IMR-90 (cell line): Measurements from ENCODE around the gene FMN1. TPM values are rescaled to one million over a fixed set of nuclear protein-coding genes. Genes with fewer than 3 reads are reported as not detected.

Experiments
- ATAC-seq: fragments of 200-7000 bp; cut with Tn5 transposase; 2 replicates; pipeline ENCODE4 v1.9.1; 2020; ENCODE audit warnings: low read depth, mild to moderate bottlenecking, moderate library complexity
- BruUV-seq: library from RNA; stranded (reverse); fragments of 400-500 nt; replicated peaks from 2 replicates; lab custom pipeline; 2021; lab: Mats Ljungman, UMichigan
- CTCF ChIA-PET: fragments of 300-600 bp; formaldehyde crosslinking; extraction: SDS; loops from one replicate; lab custom pipeline; 2021; ENCODE audit warnings: antibody characterized with exemption; lab: Yijun Ruan, JAX
- POLR2A ChIA-PET: fragments of 300-600 bp; sonication (Branson Sonifier 250); formaldehyde crosslinking; loops from one replicate; lab custom pipeline; 2022; ENCODE audit warnings: antibody characterized with exemption; ENCODE audit not compliant: unreplicated experiment; lab: Charles Lee
- DNase-seq: peaks from one replicate; pipeline ENCODE4 v3.0.0; 2013
- H2AFZ ChIP-seq: replicated peaks from 2 replicates; pipeline ENCODE3; 2013; ENCODE audit warnings: low read length, mild to moderate bottlenecking; ENCODE audit not compliant: poor library complexity
- H2AK5ac ChIP-seq: 2 replicates; pipeline ENCODE4 v1.6.1; 2013; ENCODE audit warnings: low read depth, low read length, inconsistent platforms
- H2AK9ac ChIP-seq: replicated peaks from 2 replicates; pipeline ENCODE3; 2013; ENCODE audit warnings: mild to moderate bottlenecking, low read depth, low read length, moderate library complexity; ENCODE audit not compliant: poor library complexity
- H2BK120ac ChIP-seq: 2 replicates; pipeline ENCODE4 v1.6.1; 2013; ENCODE audit warnings: low read depth, low read length, inconsistent platforms
- H2BK15ac ChIP-seq: 3 replicates; pipeline ENCODE4 v1.6.1; 2013; ENCODE audit warnings: low read depth, low read length, inconsistent platforms
- H2BK20ac ChIP-seq: 2 replicates; pipeline ENCODE4 v1.6.1; 2013; ENCODE audit warnings: low read depth, mild to moderate bottlenecking, inconsistent platforms, low read length, moderate library complexity
- H2BK5ac ChIP-seq: 2 replicates; pipeline ENCODE4 v1.6.1; 2013; ENCODE audit warnings: mild to moderate bottlenecking, low read depth, low read length, inconsistent platforms; ENCODE audit not compliant: poor library complexity, severe bottlenecking
- H3K14ac ChIP-seq: replicated peaks from 2 replicates; pipeline ENCODE4 v1.6.1; 2013; ENCODE audit warnings: low read depth, low read length, inconsistent platforms
- H3K18ac ChIP-seq: 2 replicates; pipeline ENCODE4 v1.6.1; 2013; ENCODE audit warnings: low read depth, low read length, control low read depth
- H3K23ac ChIP-seq: 2 replicates; pipeline ENCODE4 v1.6.1; 2013; ENCODE audit warnings: low read depth, low read length, inconsistent platforms
- H3K27ac ChIP-seq: 2 replicates; pipeline ENCODE4 v1.5.1; 2013; ENCODE audit warnings: mild to moderate bottlenecking, control low read depth, low read length; ENCODE audit not compliant: insufficient read depth
- H3K27me3 ChIP-seq: 2 replicates; pipeline ENCODE4 v1.6.1; 2013; ENCODE audit warnings: low read length; ENCODE audit not compliant: control insufficient read depth, insufficient read depth
- H3K36me3 ChIP-seq: 2 replicates; pipeline ENCODE4 v1.6.1; 2013; ENCODE audit warnings: low read length, mixed read lengths; ENCODE audit not compliant: control insufficient read depth, insufficient read depth
- H3K4ac ChIP-seq: 2 replicates; pipeline ENCODE4 v1.6.1; 2013; ENCODE audit warnings: low read depth, low read length, inconsistent platforms
- H3K4me1 ChIP-seq: 2 replicates; pipeline ENCODE4 v1.6.1; 2013; ENCODE audit warnings: low read length, mixed read lengths; ENCODE audit not compliant: control insufficient read depth, insufficient read depth
- H3K4me2 ChIP-seq: 2 replicates; pipeline ENCODE4 v1.6.1; 2013; ENCODE audit warnings: low read depth, mild to moderate bottlenecking, control low read depth, low read length, moderate library complexity
- H3K4me3 ChIP-seq: 2 replicates; pipeline ENCODE4 v1.5.1; 2013; ENCODE audit warnings: low read depth, mild to moderate bottlenecking, control low read depth, low read length, moderate library complexity; ENCODE audit not compliant: insufficient read depth
- H3K56ac ChIP-seq: 2 replicates; pipeline ENCODE4 v1.6.1; 2013; ENCODE audit warnings: low read length, inconsistent platforms; ENCODE audit not compliant: insufficient read depth; ENCODE audit errors: extremely low read depth
- H3K79me1 ChIP-seq, 2 experiments: 2 replicates each; pipeline ENCODE4 v1.6.1; 2013; ENCODE audit warnings: low read length in 2 of 2, inconsistent platforms in 1 of 2, low read depth in 1 of 2
- H3K9ac ChIP-seq: 2 replicates; pipeline ENCODE4 v1.6.1; 2013; ENCODE audit warnings: low read depth, low read length, control low read depth
- H3K9me1 ChIP-seq: 2 replicates; pipeline ENCODE4 v1.6.1; 2013; ENCODE audit warnings: low read length, inconsistent platforms; ENCODE audit not compliant: insufficient read depth
- H3K9me3 ChIP-seq: 2 replicates; pipeline ENCODE4 v1.6.1; 2013; ENCODE audit warnings: low read length; ENCODE audit not compliant: control insufficient read depth, insufficient read depth
- H4K20me1 ChIP-seq: 2 replicates; pipeline ENCODE4 v1.6.1; 2013; ENCODE audit warnings: low read length, inconsistent platforms; ENCODE audit not compliant: insufficient read depth
- H4K5ac ChIP-seq: 2 replicates; pipeline ENCODE4 v1.6.1; 2013; ENCODE audit warnings: mild to moderate bottlenecking, low read depth, low read length, control low read depth
- H4K8ac ChIP-seq, 2 experiments: 2 replicates each; pipeline ENCODE4 v1.6.1; 2013; ENCODE audit warnings: low read depth in 2 of 2, low read length in 2 of 2, control low read depth in 1 of 2, inconsistent platforms in 1 of 2
- H4K91ac ChIP-seq: 2 replicates; pipeline ENCODE4 v1.6.1; 2013; ENCODE audit warnings: low read depth, low read length, inconsistent platforms; ENCODE audit not compliant: insufficient read depth
- POLR2A ChIP-seq: IDR thresholded peaks from 2 replicates; pipeline ENCODE4 v1.6.1; 2012; ENCODE audit warnings: mild to moderate bottlenecking, low read depth, low read length
- WGBS, 2 experiments: methylation state at CpG; one replicate each; pipeline versions ENCODE4 v1.1.5 to v1.1.7; 2013; ENCODE audit warnings: missing lambda C conversion rate in 2 of 2; ENCODE audit not compliant: insufficient read length in 1 of 2; ENCODE audit errors: extremely low coverage in 2 of 2; 5-methylcytosine and 5-hydroxymethylcytosine counted together
- dilution Hi-C: fragments of 300-500 bp; cut with HindIII; formaldehyde crosslinking; loops from one replicate; pipeline ENCODE4 v1.14.3; 2018; ENCODE audit warnings: low sequenced_read_pairs; ENCODE audit not compliant: unreplicated experiment
- in situ Hi-C: fragments of 300-500 bp; cut with MboI; formaldehyde crosslinking; loops from 3 replicates; pipeline ENCODE4 v1.14.3; 2019; ENCODE audit warnings: low sequenced_read_pairs, inconsistent platforms, mixed read lengths
- intact Hi-C: fragments of 100-400 bp; cut with micrococcal nuclease; formaldehyde crosslinking; loops from 2 replicates; pipeline ENCODE4 v1.10.0; 2022
- polyA plus RNA-seq, 3 experiments: library from polyadenylated mRNA; depleted of rRNA; stranded (reverse); fragments of >200 nt; gene quantifications; 2 replicates each; pipeline ENCODE4 v1.2.3, GENCODE V29; 2012; ENCODE audit warnings: low replicate concordance in 1 of 3
- total RNA-seq: library from RNA; depleted of rRNA; stranded (reverse); fragments of >200 nt; gene quantifications from 2 replicates; pipeline ENCODE4 v1.2.3, GENCODE V29; 2012
- TF ChIP-seq, protein P1 (sequence below): fragments of 150-350 bp; IDR thresholded peaks from 2 replicates; pipeline ENCODE4 v1.6.1; 2017; ENCODE audit warnings: mild to moderate bottlenecking, antibody characterized with exemption, low read length, low read depth
- TF ChIP-seq, protein P2 (sequence below): fragments of 150-350 bp; IDR thresholded peaks from 2 replicates; pipeline ENCODE4 v1.6.1; 2016; ENCODE audit warnings: low read depth, mild to moderate bottlenecking, low read length, moderate library complexity, borderline replicate concordance

Gene FMN1
- total and polyA plus RNA-seq, 2 of the 4 experiments (the other 2 are of a cell fraction): 7.3 to 17.6 TPM

DNA sequence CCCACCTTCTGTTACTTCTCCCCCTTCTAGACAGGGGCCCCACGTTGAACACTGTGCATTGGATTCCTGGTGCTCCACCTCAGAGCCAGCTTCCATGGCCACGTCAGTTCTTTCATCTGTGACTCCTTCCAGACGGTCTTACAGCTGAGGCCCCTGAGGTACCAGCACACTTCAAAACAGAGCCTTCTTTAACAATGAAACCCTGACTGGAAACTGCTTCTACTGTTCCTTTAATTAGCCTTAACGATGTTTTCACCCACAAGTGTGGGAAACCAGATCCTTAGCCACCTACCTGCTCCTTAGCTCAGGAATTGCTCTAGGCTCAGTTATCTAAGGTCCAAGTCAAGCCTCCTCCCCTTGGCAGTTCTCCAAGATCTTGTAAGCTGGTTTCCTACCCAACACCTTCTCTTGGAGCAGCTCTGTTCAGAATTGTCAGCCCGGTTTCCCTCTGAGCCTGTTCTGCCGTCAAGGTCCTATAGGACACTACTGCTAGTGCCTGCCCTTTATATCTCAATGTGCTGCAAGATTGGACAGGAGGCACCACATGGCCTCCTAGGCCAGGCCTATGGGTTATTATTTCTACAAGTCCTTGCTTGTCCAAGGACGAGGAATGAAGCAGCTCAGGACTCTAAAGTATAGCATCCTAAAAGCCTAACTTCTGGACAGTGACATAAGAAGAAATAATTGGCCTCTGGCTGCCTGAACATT is 80.7 kb downstream of the FMN1 start:
- TF ChIP-seq, protein P1, sequence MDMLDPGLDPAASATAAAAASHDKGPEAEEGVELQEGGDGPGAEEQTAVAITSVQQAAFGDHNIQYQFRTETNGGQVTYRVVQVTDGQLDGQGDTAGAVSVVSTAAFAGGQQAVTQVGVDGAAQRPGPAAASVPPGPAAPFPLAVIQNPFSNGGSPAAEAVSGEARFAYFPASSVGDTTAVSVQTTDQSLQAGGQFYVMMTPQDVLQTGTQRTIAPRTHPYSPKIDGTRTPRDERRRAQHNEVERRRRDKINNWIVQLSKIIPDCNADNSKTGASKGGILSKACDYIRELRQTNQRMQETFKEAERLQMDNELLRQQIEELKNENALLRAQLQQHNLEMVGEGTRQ: peak; percentile 87
- peak; percentile 71 for TF ChIP-seq POLR2A
- TF ChIP-seq, protein P2, sequence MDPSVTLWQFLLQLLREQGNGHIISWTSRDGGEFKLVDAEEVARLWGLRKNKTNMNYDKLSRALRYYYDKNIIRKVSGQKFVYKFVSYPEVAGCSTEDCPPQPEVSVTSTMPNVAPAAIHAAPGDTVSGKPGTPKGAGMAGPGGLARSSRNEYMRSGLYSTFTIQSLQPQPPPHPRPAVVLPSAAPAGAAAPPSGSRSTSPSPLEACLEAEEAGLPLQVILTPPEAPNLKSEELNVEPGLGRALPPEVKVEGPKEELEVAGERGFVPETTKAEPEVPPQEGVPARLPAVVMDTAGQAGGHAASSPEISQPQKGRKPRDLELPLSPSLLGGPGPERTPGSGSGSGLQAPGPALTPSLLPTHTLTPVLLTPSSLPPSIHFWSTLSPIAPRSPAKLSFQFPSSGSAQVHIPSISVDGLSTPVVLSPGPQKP: no peak
- Histone ChIP-seq H3K9me3 (no peaks in the 10 kb centered on the region; the same call in 1 of the 2 replicates), H2BK15ac (peak overlapping the region; percentile 92), H3K9ac (peak overlapping the region; percentile 55), H3K4me1 (peaks cover 16% of the 10 kb centered on the region), H3K4me3 (peak overlapping the region; percentile 1; the same call in 1 of the 2 replicates), H2BK120ac (peak overlapping the region; percentile 98), H3K18ac (peak overlapping the region; percentile 88), H3K4ac (peak overlapping the region; percentile 99), H2BK5ac (peak overlapping the region; percentile 94), H4K20me1 (no peaks in the 10 kb centered on the region), H3K9me1 (peaks cover 7% of the 10 kb centered on the region; the same call in 1 of the 2 replicates), H4K5ac (peak overlapping the region; percentile 94), H3K27me3 (no peaks in the 10 kb centered on the region), H3K36me3 (no peaks in the 10 kb centered on the region), H2AK9ac (peak overlapping the region; percentile 96), H2AK5ac (peak overlapping the region; percentile 99), H3K56ac (peak overlapping the region; percentile 95), H3K14ac (peak overlapping the region; percentile 98), H4K8ac (peak overlapping the region; percentile 94 to 99), H2AFZ (peak overlapping the region; percentile 24), H3K27ac (peak overlapping the region; percentile 85), H3K23ac (peak overlapping the region; percentile 99), H4K91ac (peak overlapping the region; percentile 98), H2BK20ac (peak overlapping the region; percentile 99), H3K4me2 (peak overlapping the region; percentile 51), H3K79me1 (peaks cover 10 to 35% of the 10 kb centered on the region in 2 experiments)
- in situ Hi-C loops: loop anchor here (10.0 kb wide), 1 partner anchor 269 kb away; no protein-coding TSS in a partner anchor
- WGBS, 2 experiments: 79% methylated on average over 3 of the region's 7 CpGs; no CpG with 5 or more reads in 1 of the 2 experiments
- intact Hi-C loops: loop anchor here (2.0 kb wide), 1 partner anchor 23 kb away; no protein-coding TSS in a partner anchor
- DNase-seq (no peak), ATAC-seq (peak; percentile 83)
- ChIA-PET POLR2A (interaction anchor here (0.7 to 1.5 kb wide), 2 partner anchors 21 to 24 kb away, joined by 3 to 7 read pairs; no protein-coding TSS in a partner anchor), CTCF (interaction anchor here (1.1 kb wide), 1 partner anchor 27 kb away, joined by 3 read pairs; no protein-coding TSS in a partner anchor)
- TSS peak; percentile 90 for BruUV-seq
- dilution Hi-C loops: no loop called here
